Keratinocyte (primary cell): ENCODE results near the gene PACS2. TPM values are rescaled to one million over a fixed set of nuclear protein-coding genes. Genes with fewer than 3 reads are reported as not detected.

Experiments used
- DNase-seq: peaks from one replicate; pipeline ENCODE4 v3.0.0-alpha.2; 2011; ENCODE audit warnings: low read depth, missing footprints, low spot score
- FAIRE-seq: peaks from 2 replicates; lab custom pipeline; 2011; peaks lifted over from hg19 to GRCh38; lab: Jason Lieb, UNC
- H2AFZ ChIP-seq: 2 replicates; pipeline ENCODE4 v1.6.0; 2012; ENCODE audit warnings: low read length, control low read depth, inconsistent platforms; ENCODE audit not compliant: control insufficient read depth
- H3K27ac ChIP-seq: 2 replicates; pipeline ENCODE4 v1.5.1; 2011; ENCODE audit warnings: low read length; ENCODE audit not compliant: control insufficient read depth, insufficient read depth
- H3K27me3 ChIP-seq: 3 replicates; pipeline ENCODE4 v1.6.0; 2011; ENCODE audit warnings: low read length; ENCODE audit not compliant: control insufficient read depth, insufficient read depth; ENCODE audit errors: extremely low read depth
- H3K36me3 ChIP-seq, 2 experiments: 2 replicates in 1 of 2; 3 replicates in 1 of 2; pipeline ENCODE4 v1.5.1; 2011; ENCODE audit warnings: low read length in 2 of 2, mild to moderate bottlenecking in 1 of 2; ENCODE audit not compliant: control insufficient read depth in 2 of 2, insufficient read depth in 2 of 2; ENCODE audit errors: extremely low read depth in 1 of 2
- H3K4me1 ChIP-seq: 3 replicates; pipeline ENCODE4 v1.5.1; 2011; ENCODE audit warnings: low read length; ENCODE audit not compliant: control insufficient read depth, insufficient read depth; ENCODE audit errors: extremely low read depth
- H3K4me2 ChIP-seq: 3 replicates; pipeline ENCODE4 v1.6.0; 2011; ENCODE audit warnings: low read depth, low read length; ENCODE audit not compliant: control insufficient read depth, insufficient read depth; ENCODE audit errors: extremely low read depth
- H3K4me3 ChIP-seq, 3 experiments: fragments of 200-600 bp in 1 of 3; sonication (generic) in 1 of 3; 2 replicates in 2 of 3; 3 replicates in 1 of 3; pipeline ENCODE4 v1.5.1; 2011 to 2016; ENCODE audit warnings: low read length in 3 of 3, mild to moderate bottlenecking in 3 of 3, control low read depth in 2 of 3, inconsistent platforms in 1 of 3, low read depth in 1 of 3, mixed read lengths in 1 of 3, mixed run types in 1 of 3, moderate library complexity in 1 of 3; ENCODE audit not compliant: control insufficient read depth in 2 of 3, insufficient read depth in 2 of 3; ENCODE audit errors: extremely low read depth in 1 of 3
- H3K79me2 ChIP-seq: 2 replicates; pipeline ENCODE4 v1.6.0; 2012; ENCODE audit warnings: low read length; ENCODE audit not compliant: control insufficient read depth, insufficient read depth
- H3K9ac ChIP-seq: 3 replicates; pipeline ENCODE4 v1.6.0; 2011; ENCODE audit warnings: low read length; ENCODE audit not compliant: control insufficient read depth, insufficient read depth; ENCODE audit errors: extremely low read depth
- H3K9me1 ChIP-seq: 3 replicates; pipeline ENCODE4 v1.6.0; 2011; ENCODE audit warnings: low read length; ENCODE audit not compliant: control insufficient read depth, insufficient read depth; ENCODE audit errors: extremely low read depth
- H3K9me3 ChIP-seq: 2 replicates; pipeline ENCODE4 v1.5.1; 2012; ENCODE audit warnings: low read depth, low read length; ENCODE audit not compliant: control insufficient read depth
- H4K20me1 ChIP-seq: 3 replicates; pipeline ENCODE4 v1.6.0; 2011; ENCODE audit warnings: low read length; ENCODE audit not compliant: control insufficient read depth, insufficient read depth; ENCODE audit errors: extremely low read depth
- CTCF ChIP-seq, 3 experiments: IDR thresholded peaks in 1 of 3; conservative IDR thresholded peaks in 1 of 3; optimal IDR thresholded peaks in 1 of 3; 2 replicates in 2 of 3; 3 replicates in 1 of 3; pipeline versions ENCODE3 to v1.5.1; 2011; ENCODE audit warnings: low read length in 3 of 3, mild to moderate bottlenecking in 3 of 3, moderate library complexity in 2 of 3, control low read depth in 1 of 3, inconsistent platforms in 1 of 3; ENCODE audit not compliant: insufficient read depth in 2 of 3; ENCODE audit errors: extremely low read depth in 1 of 3
- EZH2 ChIP-seq: IDR thresholded peaks from one replicate; pipeline ENCODE4 v1.6.1; 2012; ENCODE audit warnings: inconsistent platforms, mild to moderate bottlenecking, low read length, moderate library complexity
- dilution Hi-C: fragments of 300-500 bp; cut with MboI; formaldehyde crosslinking; loops from one replicate; pipeline ENCODE4 v1.7.0; 2020; ENCODE audit warnings: low sequenced_read_pairs; ENCODE audit not compliant: extremely low pct_ligation_motif_present
- polyA plus RNA-seq, 5 experiments: library from polyadenylated mRNA; depleted of rRNA in 3 of 5; stranded (reverse) in 3 of 5; stranded (forward) in 1 of 5; unstranded in 1 of 5; fragments of >200 nt; gene quantifications; 1 replicate in 1 of 5; 2 replicates in 3 of 5; 3 replicates in 1 of 5; pipeline versions ENCODE4 v1.2.1 to v1.2.3, GENCODE V29; 2011 to 2012; ENCODE audit warnings: missing spikeins in 2 of 5, low read depth in 1 of 5, low replicate concordance in 1 of 5

The PACS2 gene
- polyA plus RNA-seq, 1 donor (not counting 4 experiments of a cell fraction or from before 2014, with no cell fraction given), result 11.8 TPM

DNA sequence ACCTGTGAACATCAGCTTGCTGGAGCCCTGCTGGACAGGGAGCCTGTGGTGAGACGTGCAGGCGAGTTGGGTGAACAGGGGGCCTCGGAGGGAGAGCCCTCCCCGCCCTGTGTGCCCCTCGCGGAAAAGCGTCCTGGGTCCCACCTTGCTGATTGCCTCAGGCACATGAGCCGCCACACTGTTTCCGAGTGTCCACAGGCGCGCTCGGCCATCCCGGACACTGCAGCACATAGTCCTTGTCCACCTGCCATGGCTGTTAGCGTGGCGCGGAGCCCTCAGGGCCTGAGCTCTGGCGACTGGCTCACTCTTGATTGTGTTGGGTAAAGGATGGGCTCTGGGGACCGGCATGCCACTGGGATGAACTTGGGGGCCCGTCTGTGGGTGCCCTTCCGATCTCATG is 40.0 kb downstream of the PACS2 start:
- no peak overlapping the region for H3K27ac ChIP-seq
- H3K36me3 ChIP-seq, result peaks cover 0 to 9% of the 10 kb centered on the region in 2 experiments
- H3K4me2 ChIP-seq, result no peak overlapping the region
- no peaks in the 10 kb centered on the region for H3K27me3 ChIP-seq
- no peaks in the 10 kb centered on the region for H3K9me3 ChIP-seq
- dilution Hi-C loops, result no loop called here
- peaks cover 5% of the 10 kb centered on the region for H3K4me1 ChIP-seq
- TF ChIP-seq CTCF (optimal IDR thresholded peaks at IDR 0.05 in 1 of 3, IDR thresholded peaks at IDR 0.05 in 1 of 3, conservative IDR thresholded peaks at IDR 0.05 in 1 of 3; ENCODE audit: extremely low read depth in 1 of 3, insufficient read depth in 2 of 3, low read length in 3 of 3), result no peak
- no peak for TF ChIP-seq EZH2
- H3K9me1 ChIP-seq, result no peaks in the 10 kb centered on the region
- no peak overlapping the region for H3K4me3 ChIP-seq
- DNase-seq (no peak), FAIRE-seq (no peak)
- no peaks in the 10 kb centered on the region for H3K79me2 ChIP-seq
- no peaks in the 10 kb centered on the region for H4K20me1 ChIP-seq
- H2AFZ ChIP-seq, result no peak overlapping the region
- no peak overlapping the region for H3K9ac ChIP-seq

DNA sequence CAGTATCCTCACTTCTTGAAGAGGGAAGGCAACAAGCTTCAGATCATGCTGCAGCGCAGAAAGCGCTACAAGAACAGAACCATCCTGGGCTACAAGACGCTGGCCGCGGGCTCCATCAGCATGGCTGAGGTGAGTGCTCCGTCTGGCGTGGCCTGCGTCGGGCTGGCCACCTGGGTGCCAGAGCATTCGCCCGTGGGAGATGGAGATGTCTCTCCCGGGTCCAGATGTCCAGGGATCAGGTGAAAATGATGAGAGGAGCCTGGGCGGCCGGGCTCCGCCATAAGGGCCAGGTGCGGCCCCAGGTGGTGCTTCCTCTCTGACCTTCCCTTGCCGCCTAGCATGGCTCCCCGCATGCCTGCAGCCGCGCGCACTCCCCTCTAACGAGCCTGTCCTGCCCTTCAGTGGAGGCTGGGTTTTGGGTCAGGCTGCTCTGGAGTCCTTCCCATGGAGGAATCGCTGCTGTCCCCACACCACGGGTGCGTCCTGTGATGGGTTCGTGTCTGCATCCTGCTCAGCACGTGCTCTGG is 40.6 kb downstream of the PACS2 start:
- no peak overlapping the region for H3K9ac ChIP-seq
- H3K4me2 ChIP-seq, result no peak overlapping the region
- peaks cover 0 to 7% of the 10 kb centered on the region in 2 experiments for H3K36me3 ChIP-seq
- no peak for DNase-seq
- H3K9me1 ChIP-seq, result no peaks in the 10 kb centered on the region
- peaks cover 5% of the 10 kb centered on the region for H3K4me1 ChIP-seq
- FAIRE-seq, result no peak
- H4K20me1 ChIP-seq, result no peaks in the 10 kb centered on the region
- no peak overlapping the region for H3K4me3 ChIP-seq
- H3K79me2 ChIP-seq, result no peaks in the 10 kb centered on the region
- H3K9me3 ChIP-seq, result no peaks in the 10 kb centered on the region
- H2AFZ ChIP-seq, result no peak overlapping the region
- dilution Hi-C loops, result no loop called here
- no peaks in the 10 kb centered on the region for H3K27me3 ChIP-seq
- no peak for TF ChIP-seq EZH2
- TF ChIP-seq CTCF (optimal IDR thresholded peaks at IDR 0.05 in 1 of 3, IDR thresholded peaks at IDR 0.05 in 1 of 3, conservative IDR thresholded peaks at IDR 0.05 in 1 of 3; ENCODE audit: extremely low read depth in 1 of 3, insufficient read depth in 2 of 3, low read length in 3 of 3), result no peak
- H3K27ac ChIP-seq, result no peak overlapping the region
